HG03439 (cell line): ENCODE data around the gene SCN10A.

Source experiments
- ATAC-seq: cut with Tn5 transposase; IDR thresholded peaks from one replicate; pipeline ENCODE4 v1.9.1; 2021; ENCODE audit warnings: mild to moderate bottlenecking, moderate library complexity; ENCODE audit not compliant: unreplicated experiment

The SCN10A gene

GRCh38 chr3:38782148-38782547, 33.9 kb downstream of the SCN10A start:
- no peak for ATAC-seq

- no peak for ATAC-seq
Observed at GRCh38 chr3:38773528-38773927, 42.5 kb downstream of the SCN10A start.

GRCh38 chr3:38763569-38763968, 52.4 kb downstream of the SCN10A start:
- ATAC-seq = no peak

- no peak for ATAC-seq
Observed at GRCh38 chr3:38758557-38758956, 57.5 kb downstream of the SCN10A start.

- ATAC-seq = no peak
Observed at GRCh38 chr3:38757721-38758120, 58.3 kb downstream of the SCN10A start.

- ATAC-seq = no peak
Observed at GRCh38 chr3:38756892-38757291, 59.1 kb downstream of the SCN10A start.

GRCh38 chr3:38755130-38755529, 60.9 kb downstream of the SCN10A start:
- ATAC-seq = no peak

- ATAC-seq = no peak
Observed at GRCh38 chr3:38746641-38747040, 69.4 kb downstream of the SCN10A start.

- no peak for ATAC-seq
Observed at GRCh38 chr3:38743043-38743442, 73.0 kb downstream of the SCN10A start.

GRCh38 chr3:38742550-38742949, 73.5 kb downstream of the SCN10A start:
- no peak for ATAC-seq

GRCh38 chr3:38740537-38740936, 75.5 kb downstream of the SCN10A start:
- no peak for ATAC-seq

- ATAC-seq = no peak
Observed at GRCh38 chr3:38739931-38740330, 76.1 kb downstream of the SCN10A start.

- ATAC-seq = no peak
Observed at GRCh38 chr3:38739396-38739689, 76.7 kb downstream of the SCN10A start.

- ATAC-seq = no peak
Observed at GRCh38 chr3:38738630-38739395, 77.2 kb downstream of the SCN10A start.

- no peak for ATAC-seq
Observed at GRCh38 chr3:38731522-38731921, 84.5 kb downstream of the SCN10A start.

- ATAC-seq = no peak
Observed at GRCh38 chr3:38730281-38730680, 85.7 kb downstream of the SCN10A start.

- no peak for ATAC-seq
Observed at GRCh38 chr3:38728008-38728407, 88.0 kb downstream of the SCN10A start.

- ATAC-seq = no peak
Observed at GRCh38 chr3:38726751-38727150, 89.3 kb downstream of the SCN10A start.

GRCh38 chr3:38725726-38726419, 90.1 kb downstream of the SCN10A start:
- ATAC-seq = no peak

- no peak for ATAC-seq
Observed at GRCh38 chr3:38724392-38724736, 91.7 kb downstream of the SCN10A start.

GRCh38 chr3:38723569-38724391, 92.2 kb downstream of the SCN10A start:
- ATAC-seq = no peak
